ENCODE results near the gene SLC29A2.

GRCh38 chr11:66332371-66333219, 39.0 kb downstream of the SLC29A2 start:
- TF ChIP-seq CTCF (conservative IDR thresholded peaks at IDR 0.05), result no peak
- no peak for TF ChIP-seq EZH2 (IDR thresholded peaks at IDR 0.05; ENCODE audit: low read depth)

Measured in PC-9 (cell line).